ENCODE measurements around the gene MRFAP1. TPM values are rescaled to one million over a fixed set of nuclear protein-coding genes. Genes with fewer than 3 reads are reported as not detected.

Gene MRFAP1
- polyA plus RNA-seq, 1 donor from 2014 or later: 322 TPM

- Histone ChIP-seq H3K4me2 (ENCODE audit: low read length) (no peak overlapping the region), H3K9ac (ENCODE audit: low read length) (no peak overlapping the region), H3K79me2 (replicated peaks; ENCODE audit: insufficient read depth, low read length) (no peaks in the 10 kb centered on the region), H3F3A (ENCODE audit: insufficient read depth, low read length, poor library complexity, severe bottlenecking) (no peaks in the 10 kb centered on the region), H3K36me3 (ENCODE audit: insufficient read depth, low read length) (peaks cover 4% of the 10 kb centered on the region), H3K9me2 (ENCODE audit: insufficient read depth, low read length) (no peaks in the 10 kb centered on the region), H4K20me1 (ENCODE audit: insufficient read depth) (no peaks in the 10 kb centered on the region), H3K4me3 (ENCODE audit: low read length) (no peak overlapping the region), H3K27me3 (ENCODE audit: insufficient read depth, low read depth, low read length) (no peaks in the 10 kb centered on the region), H3K9me3 (ENCODE audit: low read length) (peaks cover 7% of the 10 kb centered on the region), H2AFZ (ENCODE audit: low read depth, low read length) (no peak overlapping the region), H3K27ac (ENCODE audit: low read length) (no peak overlapping the region)
- no peak for TF ChIP-seq EP300 (conservative IDR thresholded peaks at IDR 0.05; ENCODE audit: poor library complexity, severe bottlenecking)
- no peak for TF ChIP-seq SMC3 (conservative IDR thresholded peaks at IDR 0.05; ENCODE audit: poor library complexity)
- TF ChIP-seq POLR2AphosphoS5 (IDR thresholded peaks at IDR 0.05): no peak
- no peak for TF ChIP-seq RAD21 (conservative IDR thresholded peaks at IDR 0.05)
- TF ChIP-seq REST (IDR thresholded peaks at IDR 0.05; ENCODE audit: borderline replicate concordance): no peak
- no peak for TF ChIP-seq MXI1 (conservative IDR thresholded peaks at IDR 0.05; ENCODE audit: poor library complexity, severe bottlenecking)
- no peak for TF ChIP-seq TAF1 (IDR thresholded peaks at IDR 0.05; ENCODE audit: low read depth)
- TF ChIP-seq EZH2 (IDR thresholded peaks at IDR 0.05; ENCODE audit: borderline replicate concordance, insufficient read depth, low read length, poor library complexity, severe bottlenecking): no peak
- TF ChIP-seq CTCF (IDR thresholded peaks at IDR 0.05; ENCODE audit: poor library complexity, severe bottlenecking): no peak
Measured at GRCh38 chr4:6602289-6602688, 38.2 kb upstream of the MRFAP1 start.

- peaks cover 7% of the 10 kb centered on the region for H3K9me3 ChIP-seq (ENCODE audit: low read length)
- H2AFZ ChIP-seq (ENCODE audit: low read depth, low read length): no peak overlapping the region
- no peak overlapping the region for H3K4me3 ChIP-seq (ENCODE audit: low read length)
- no peak overlapping the region for H3K9ac ChIP-seq (ENCODE audit: low read length)
- TF ChIP-seq TAF1 (IDR thresholded peaks at IDR 0.05; ENCODE audit: low read depth): no peak
- TF ChIP-seq REST (IDR thresholded peaks at IDR 0.05; ENCODE audit: borderline replicate concordance): no peak
- no peak for TF ChIP-seq RAD21 (conservative IDR thresholded peaks at IDR 0.05)
- TF ChIP-seq POLR2AphosphoS5 (IDR thresholded peaks at IDR 0.05): no peak
- TF ChIP-seq CTCF (IDR thresholded peaks at IDR 0.05; ENCODE audit: poor library complexity, severe bottlenecking): no peak
- no peak for TF ChIP-seq SMC3 (conservative IDR thresholded peaks at IDR 0.05; ENCODE audit: poor library complexity)
- no peak for TF ChIP-seq MXI1 (conservative IDR thresholded peaks at IDR 0.05; ENCODE audit: poor library complexity, severe bottlenecking)
- no peak for TF ChIP-seq EP300 (conservative IDR thresholded peaks at IDR 0.05; ENCODE audit: poor library complexity, severe bottlenecking)
- TF ChIP-seq EZH2 (IDR thresholded peaks at IDR 0.05; ENCODE audit: borderline replicate concordance, insufficient read depth, low read length, poor library complexity, severe bottlenecking): no peak
- no peak overlapping the region for H3K27ac ChIP-seq (ENCODE audit: low read length)
- no peak overlapping the region for H3K4me2 ChIP-seq (ENCODE audit: low read length)
- peaks cover 4% of the 10 kb centered on the region for H3K36me3 ChIP-seq (ENCODE audit: insufficient read depth, low read length)
- H3K79me2 ChIP-seq (replicated peaks; ENCODE audit: insufficient read depth, low read length): no peaks in the 10 kb centered on the region
- H3K27me3 ChIP-seq (ENCODE audit: insufficient read depth, low read depth, low read length): no peaks in the 10 kb centered on the region
- no peaks in the 10 kb centered on the region for H3F3A ChIP-seq (ENCODE audit: insufficient read depth, low read length, poor library complexity, severe bottlenecking)
- no peaks in the 10 kb centered on the region for H3K9me2 ChIP-seq (ENCODE audit: insufficient read depth, low read length)
- H4K20me1 ChIP-seq (ENCODE audit: insufficient read depth): no peaks in the 10 kb centered on the region
Measured at GRCh38 chr4:6603128-6603527, 37.4 kb upstream of the MRFAP1 start.

Data from neural cell (in vitro differentiated cells).